GM18870 (cell line): ENCODE measurements around the gene TMOD4.

Experiments used
- ATAC-seq: cut with Tn5 transposase; IDR thresholded peaks from one replicate; pipeline ENCODE4 v1.9.1; 2021; ENCODE audit warnings: moderate library complexity; ENCODE audit not compliant: unreplicated experiment

TMOD4 gene

DNA sequence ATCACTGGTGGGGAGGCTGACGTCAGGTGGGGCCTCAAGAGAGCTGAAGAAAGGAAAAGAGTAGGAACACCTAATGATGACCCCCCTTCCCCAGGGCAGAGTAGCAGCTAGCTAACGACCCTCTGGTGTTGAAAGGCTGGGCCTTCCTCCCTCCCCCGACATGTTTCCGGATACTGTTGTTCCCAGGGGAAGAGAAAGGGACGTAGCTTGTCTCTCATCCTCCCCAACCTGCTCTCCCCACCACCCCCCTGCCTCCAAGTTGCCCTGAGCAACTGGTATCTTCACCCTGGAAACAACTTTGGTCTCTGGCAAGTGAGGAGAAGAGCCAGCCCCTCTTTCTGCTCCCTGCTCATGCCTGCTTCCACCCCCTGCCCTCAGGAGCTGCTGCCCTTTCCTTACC is 31.8 kb downstream of the TMOD4 start:
- ATAC-seq: no peak

DNA sequence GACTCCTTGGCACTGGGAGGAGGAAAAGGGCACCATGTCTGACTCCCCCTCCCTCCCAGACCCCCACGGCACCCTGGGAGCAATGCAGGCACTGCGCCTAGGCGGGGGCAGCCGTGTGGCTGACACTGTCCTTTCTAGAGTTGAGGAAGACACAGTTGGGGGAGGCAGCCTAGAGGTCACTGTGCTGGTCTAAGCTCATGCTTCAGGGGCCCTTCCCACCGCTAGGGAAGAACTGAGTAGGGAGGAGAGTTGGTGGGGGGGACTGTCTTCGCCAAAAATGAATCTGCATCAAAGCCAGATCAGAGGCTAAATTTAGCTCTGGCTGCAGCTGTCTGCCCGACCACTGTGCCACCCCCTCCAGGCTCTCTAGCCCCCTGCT is 32.7 kb downstream of the TMOD4 start:
- ATAC-seq: no peak

DNA sequence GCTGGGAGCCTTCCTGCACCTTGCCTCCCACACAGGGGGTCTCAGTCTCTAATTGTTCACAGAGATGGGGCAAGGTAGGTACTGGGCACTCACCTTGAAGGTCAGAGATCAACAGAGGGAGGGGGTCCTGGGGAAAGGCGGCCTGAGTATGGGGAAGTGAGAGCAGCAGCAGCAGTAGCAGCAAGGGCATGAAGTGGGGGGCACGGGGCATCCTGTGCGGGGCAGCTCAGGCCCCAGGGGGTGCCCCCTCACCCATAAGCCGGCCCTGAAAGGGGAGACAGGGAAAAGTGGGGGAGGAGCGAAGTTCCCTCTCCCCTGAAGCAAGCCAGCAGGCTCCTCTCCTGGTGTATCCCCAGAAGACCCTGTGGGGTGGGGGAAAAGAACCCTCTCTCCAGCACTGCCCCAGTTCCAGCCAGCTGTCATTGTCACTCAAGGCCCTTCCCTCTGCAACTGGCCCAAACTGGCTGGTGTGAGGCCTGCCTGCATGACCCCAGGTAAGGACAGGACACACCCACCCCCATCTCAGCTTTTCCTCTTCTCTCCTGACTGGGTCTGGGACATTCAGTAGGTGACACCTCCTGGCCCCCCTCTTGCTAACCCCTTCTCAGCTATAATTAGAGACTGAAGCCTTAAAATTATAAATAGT is 33.2 kb downstream of the TMOD4 start:
- ATAC-seq: no peak

DNA sequence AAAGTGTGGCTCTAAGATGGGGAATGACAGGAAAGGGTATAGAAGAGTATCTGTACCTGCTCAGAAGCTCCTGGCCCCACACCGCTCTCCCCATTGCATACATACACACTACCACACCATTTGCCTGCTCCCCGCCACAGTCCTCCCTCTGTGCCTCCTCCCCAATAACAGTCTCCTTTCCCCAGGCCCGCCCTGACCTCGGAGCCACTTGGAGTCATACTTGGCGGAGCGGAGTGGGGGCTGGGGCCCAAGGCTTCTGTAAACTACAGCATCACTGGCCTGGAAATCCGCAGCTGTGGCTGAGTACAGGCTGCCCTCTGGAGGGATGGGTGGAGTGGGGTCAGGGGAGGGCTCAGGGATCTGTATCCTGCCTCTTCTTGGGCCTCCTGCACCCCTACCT is 38.0 kb downstream of the TMOD4 start:
- no peak for ATAC-seq

DNA sequence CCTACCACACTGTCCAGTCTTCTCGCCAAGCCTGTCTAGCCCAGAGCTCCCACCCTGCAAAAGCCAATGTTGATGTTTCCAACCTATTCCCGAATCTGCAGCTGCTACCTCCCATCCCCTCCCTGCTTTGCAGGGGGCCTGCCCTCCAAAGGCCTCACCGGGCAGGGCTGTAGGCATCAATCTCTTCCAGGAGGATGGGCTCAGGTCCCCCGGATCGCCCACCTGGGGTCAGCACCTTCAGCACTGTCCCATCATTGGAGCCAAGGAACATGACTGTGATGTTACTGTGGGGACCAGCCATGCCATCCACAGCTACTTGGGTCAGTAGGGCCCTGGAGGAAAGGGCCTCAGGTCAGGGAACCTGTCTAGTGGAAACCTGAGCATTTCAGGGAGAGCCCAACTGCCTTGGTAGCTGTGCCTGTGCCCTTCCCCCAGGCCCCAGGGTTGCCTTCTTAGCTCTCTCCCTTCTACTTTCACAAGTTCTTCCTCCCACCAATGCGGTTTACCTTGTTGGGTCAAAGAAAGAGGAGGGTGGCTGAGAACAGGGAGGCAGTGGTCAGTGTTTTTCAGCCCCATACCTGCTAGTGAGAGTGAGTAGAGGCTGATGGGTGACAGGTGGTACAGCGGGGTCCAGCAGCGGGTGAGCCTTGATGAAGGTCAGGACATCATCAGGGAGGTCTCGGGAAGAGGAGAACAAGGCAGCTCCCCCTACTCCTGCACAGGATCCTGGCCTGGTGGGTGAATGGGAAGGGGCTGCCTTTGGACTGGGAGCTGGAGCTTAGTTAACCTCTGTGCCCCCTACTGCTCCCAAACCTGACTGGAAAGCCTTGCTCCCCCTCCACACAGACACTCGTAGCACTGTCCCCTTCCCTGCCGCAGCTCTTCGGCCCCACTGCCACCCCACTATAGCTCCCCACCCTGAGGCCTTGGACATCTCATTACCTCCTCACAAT is 40.1 kb downstream of the TMOD4 start:
- ATAC-seq: no peak

DNA sequence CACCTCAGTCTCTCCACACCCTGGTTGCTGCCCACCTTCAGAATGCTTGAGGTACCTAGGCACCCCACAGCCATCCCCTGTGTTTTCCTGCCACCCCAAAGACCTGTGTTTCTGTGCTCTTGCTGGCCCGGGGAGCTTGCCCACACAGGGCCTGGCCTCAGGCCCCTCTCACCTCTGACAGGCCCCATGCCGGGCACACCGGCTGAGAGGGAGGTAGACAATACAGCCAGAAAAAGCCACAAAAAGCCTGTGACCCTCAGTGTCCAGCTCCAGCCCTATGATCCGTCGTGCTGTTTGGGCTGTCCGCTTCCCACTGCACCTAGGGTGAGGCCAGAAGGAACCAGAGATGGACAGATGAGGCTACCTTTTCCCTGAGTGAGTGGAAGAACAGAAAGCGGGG is 40.8 kb downstream of the TMOD4 start:
- ATAC-seq: no peak

DNA sequence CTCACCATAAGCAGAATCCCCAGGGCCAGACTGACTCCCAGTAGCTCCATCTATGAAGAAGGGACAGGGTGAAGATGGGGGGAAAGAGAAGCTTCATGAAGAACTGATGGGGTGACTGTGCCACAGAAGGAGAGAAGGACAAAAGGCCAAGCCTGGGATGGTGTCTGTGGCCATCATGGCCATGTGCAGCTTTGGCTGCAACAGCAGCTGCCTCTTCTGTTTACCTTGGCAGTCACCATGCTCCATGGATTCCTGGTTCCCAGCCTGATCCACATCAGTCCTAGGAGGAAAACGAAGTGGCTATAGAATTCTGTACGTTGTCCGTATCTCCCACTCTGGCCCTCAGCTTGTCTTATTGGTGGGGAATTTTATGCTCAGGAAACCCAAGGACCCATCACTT is 41.4 kb downstream of the TMOD4 start:
- ATAC-seq: no peak

DNA sequence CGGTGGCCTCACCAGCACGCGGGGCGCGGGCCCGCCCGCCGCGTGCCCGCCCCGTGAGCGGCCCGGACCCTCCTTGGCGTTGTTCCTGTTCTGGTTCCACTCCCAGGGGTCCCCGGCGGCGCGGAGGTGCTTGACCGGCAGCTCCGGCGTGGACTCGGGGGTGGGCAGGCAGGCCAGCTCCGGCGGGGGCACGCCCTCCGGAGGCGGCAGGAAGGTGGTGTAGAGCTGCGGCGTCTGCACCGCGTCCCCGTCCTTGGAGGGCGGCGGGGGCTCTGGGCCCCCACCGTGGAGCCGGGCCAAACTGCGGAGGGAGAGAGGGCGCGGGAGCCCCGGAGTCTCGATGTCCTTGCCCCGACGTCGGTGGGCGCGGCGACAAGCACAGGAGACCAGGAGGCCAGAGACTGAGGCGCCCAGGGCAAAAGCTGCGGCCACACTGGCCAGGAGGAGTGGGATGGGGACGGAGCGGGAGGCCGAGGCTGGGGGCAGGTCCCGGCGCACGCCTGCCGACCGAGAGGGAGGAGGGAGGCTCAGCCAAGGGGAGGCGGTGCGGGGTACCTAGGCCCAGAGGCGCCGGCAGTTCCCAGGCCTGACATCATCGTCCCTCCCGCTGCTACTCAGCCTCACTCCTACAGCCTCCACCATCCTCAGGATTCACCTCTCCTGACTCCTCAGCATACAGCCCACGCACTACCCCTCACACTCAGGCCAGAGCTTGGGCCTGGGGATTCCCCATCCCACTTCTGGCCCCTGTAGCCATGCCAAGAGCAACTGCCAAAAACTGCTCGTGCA is 42.6 kb downstream of the TMOD4 start:
- ATAC-seq: no peak

DNA sequence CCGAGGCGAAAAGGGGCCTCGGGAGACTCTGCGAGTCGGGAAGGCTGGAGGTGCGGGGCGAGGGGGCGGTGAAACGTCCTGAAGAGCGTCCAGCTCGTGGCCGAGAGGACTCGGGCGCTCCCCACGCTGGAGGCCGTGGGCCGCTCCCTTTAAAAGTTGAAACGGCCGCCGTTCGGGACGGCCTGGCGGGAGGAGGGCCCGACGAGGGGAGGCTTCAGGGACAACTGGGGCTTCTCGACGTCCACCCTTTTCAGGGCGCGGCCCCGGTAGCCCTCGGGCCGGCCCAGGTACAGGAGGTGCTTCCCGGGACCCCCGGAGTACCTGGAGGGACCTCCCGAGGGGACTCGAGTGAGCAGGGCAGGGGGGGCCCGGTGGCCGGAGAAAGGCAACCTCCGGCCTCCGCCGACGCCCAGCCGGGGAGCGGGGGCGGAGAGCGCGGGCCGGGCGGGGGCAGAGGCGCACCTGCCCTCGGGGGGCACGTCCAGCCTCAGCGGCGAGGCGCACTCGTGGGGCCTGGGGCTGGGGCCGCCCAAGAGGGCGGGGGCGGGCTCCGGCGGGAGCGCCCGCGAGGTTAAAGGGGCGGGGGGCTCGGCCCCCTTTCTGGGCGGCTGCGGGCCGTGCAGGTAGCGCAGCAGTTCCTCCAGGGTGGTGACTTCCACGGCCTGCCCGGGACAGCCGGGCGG is 43.3 kb downstream of the TMOD4 start:
- no peak for ATAC-seq

DNA sequence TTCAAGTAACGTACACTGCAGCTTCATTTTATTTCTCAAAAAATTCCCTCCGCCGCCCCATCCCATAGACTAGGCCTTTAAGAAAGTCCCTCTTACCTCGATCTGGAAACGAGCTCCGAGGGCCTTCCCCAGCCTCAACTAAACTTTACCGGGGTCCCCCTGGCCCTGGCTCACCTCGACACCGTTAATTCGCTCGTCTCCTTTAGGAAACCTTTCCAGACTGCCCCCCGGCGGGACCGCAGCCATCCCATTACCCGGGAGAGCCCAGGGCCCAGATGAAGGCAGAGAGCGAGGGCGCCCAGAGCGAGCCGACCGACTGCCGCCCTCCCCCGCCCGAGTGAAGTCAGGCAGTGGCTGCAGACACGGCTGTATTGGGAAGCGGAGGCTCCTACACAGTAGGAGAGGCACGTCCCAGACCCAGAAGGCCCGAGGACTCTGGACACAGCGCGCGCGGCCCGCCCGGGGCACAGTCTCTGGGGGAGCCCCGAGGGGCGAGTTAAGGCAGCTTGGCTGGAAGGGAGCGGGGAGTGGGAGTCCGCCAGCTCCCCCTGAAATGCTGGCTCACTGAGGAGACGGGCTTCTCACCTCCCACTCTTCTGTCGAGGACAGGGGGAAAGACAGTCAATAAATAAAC is 44.0 kb downstream of the TMOD4 start:
- no peak for ATAC-seq

DNA sequence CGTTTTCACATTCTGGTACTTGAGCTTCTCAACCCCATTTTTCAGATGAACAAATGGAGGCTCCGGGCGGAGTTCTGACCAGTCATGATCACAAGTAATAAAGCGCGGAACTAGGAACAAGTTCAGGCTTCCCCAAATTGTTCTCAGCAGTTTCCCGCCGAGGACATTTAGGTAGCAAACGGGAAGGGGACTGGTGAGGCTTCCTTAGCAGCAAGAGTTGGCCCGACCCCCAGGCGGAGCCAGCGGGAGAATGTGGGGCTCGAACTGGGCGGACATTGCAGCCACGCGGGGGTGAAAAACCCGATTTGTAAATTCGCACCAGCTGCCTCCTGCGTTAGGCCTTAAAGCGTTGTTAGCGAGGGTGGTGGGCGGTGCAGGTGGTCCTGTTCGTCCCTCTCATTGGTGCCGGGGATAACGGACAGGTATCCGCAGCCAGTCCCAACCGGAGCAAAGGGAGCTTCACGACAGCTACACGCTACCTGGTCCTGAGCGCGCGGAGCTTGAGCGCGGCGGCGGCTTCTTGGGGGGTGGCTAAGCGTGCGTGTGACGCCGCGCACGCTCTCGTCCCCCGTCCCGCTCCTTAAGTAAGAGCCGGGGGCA is 44.7 kb downstream of the TMOD4 start:
- ATAC-seq: no peak

DNA sequence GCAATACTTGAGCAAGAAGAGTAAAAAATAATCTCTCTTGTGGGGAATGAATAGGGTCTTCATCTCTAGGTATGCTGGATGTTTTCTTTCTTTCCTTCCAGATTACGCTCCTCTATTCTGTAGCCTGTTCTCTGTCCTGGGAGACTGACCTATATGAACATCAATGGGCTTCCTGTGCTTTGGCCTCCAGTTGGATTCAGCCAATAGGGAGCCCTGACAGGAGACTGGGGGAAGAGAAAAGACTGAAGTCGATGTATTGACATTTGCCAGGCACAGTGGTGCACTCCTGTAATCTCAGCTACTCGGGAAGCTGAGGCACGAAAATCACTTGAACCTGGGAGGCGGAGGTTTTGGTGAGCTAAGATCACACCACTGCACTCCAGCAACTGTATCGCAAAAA is 47.0 kb downstream of the TMOD4 start:
- no peak for ATAC-seq

DNA sequence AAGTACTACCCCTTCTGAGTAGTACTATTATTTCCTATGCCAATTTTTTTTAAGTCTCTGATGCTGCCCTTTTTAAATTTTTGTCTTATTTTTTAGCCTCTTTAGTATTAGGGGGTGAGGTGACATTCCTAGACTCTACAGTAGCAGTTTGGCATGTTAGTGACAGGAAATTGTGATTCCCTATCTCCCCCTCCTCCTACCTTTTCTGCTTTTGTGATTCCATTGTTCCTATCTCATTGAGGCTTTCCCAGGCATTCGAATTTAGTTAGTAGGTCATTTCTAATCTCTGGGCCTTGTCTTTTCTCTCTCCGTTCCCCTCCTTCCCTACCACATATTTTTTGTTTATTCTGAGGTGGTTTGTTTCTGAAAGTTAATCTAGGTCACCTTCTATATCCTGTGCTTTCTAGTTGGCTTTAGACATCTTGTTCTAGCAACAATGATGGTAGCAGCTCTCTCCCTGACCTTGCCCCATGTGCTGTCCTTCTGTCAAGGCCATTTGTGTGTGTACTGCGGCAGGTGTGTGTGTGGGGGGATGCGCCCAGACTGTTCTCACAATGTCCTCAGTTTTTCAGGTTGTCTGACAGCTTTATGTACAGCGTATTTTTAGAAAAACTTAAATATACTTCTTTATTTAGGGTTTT is 50.9 kb downstream of the TMOD4 start:
- ATAC-seq: no peak
